H1 (cell line): ENCODE measurements around the gene FRK. TPM values are rescaled to one million over a fixed set of nuclear protein-coding genes. Genes with fewer than 3 reads are reported as not detected.

Experiments used
- CTCF ChIA-PET: fragments of 300-600 bp; sonication (Branson Sonifier 250); formaldehyde crosslinking; loops from one replicate; lab custom pipeline; 2021; ENCODE audit not compliant: partially characterized antibody; lab: Charles Lee
- POLR2A ChIA-PET: fragments of 300-600 bp; sonication (Branson Sonifier 250); formaldehyde crosslinking; loops from one replicate; lab custom pipeline; 2021; ENCODE audit warnings: inconsistent platforms; ENCODE audit not compliant: partially characterized antibody; lab: Charles Lee
- DNase-seq, 2 experiments: peaks; one replicate each; pipeline versions ENCODE4 v3.0.0 to v3.0.0-alpha.2; 2010 to 2022; ENCODE audit warnings: low spot score in 2 of 2, low read depth in 1 of 2, mixed read lengths in 1 of 2
- FAIRE-seq: peaks from 2 replicates; lab custom pipeline; 2011; peaks lifted over from hg19 to GRCh38; lab: Jason Lieb, UNC
- H2AFZ ChIP-seq: 2 replicates; pipeline ENCODE4 v1.8.1; 2012; ENCODE audit warnings: low read length, inconsistent platforms
- H2AK5ac ChIP-seq: 2 replicates; pipeline ENCODE4 v1.6.1; 2013; ENCODE audit warnings: low read depth, low read length
- H2BK120ac ChIP-seq: replicated peaks from 2 replicates; pipeline ENCODE3; 2013; ENCODE audit warnings: low read depth, low read length, inconsistent platforms
- H2BK12ac ChIP-seq: 2 replicates; pipeline ENCODE4 v1.6.1; 2013; ENCODE audit warnings: low read depth, low read length
- H2BK15ac ChIP-seq: 2 replicates; pipeline ENCODE4 v1.6.1; 2013; ENCODE audit warnings: low read length
- H2BK20ac ChIP-seq: 2 replicates; pipeline ENCODE4 v1.6.1; 2013; ENCODE audit warnings: low read length
- H2BK5ac ChIP-seq: 2 replicates; pipeline ENCODE4 v1.6.1; 2013; ENCODE audit warnings: low read depth, low read length
- H3K14ac ChIP-seq: 2 replicates; pipeline ENCODE4 v1.6.1; 2013; ENCODE audit warnings: inconsistent platforms; ENCODE audit not compliant: insufficient read length
- H3K18ac ChIP-seq: 2 replicates; pipeline ENCODE4 v1.6.1; 2013; ENCODE audit warnings: low read length; ENCODE audit errors: extremely low read depth
- H3K23ac ChIP-seq: 2 replicates; pipeline ENCODE4 v1.6.1; 2013; ENCODE audit warnings: inconsistent platforms; ENCODE audit not compliant: insufficient read length
- H3K23me2 ChIP-seq: 2 replicates; pipeline ENCODE4 v1.6.1; 2013; ENCODE audit warnings: low read depth, low read length
- H3K27ac ChIP-seq: 2 replicates; pipeline ENCODE4 v1.6.1; 2011; ENCODE audit warnings: low read depth, low read length, inconsistent platforms
- H3K27me3 ChIP-seq, 4 experiments: replicated peaks in 1 of 4; 1 replicate in 1 of 4; 2 replicates in 3 of 4; pipeline versions ENCODE4 v1.6.1 to v1.8.1; 2011 to 2013; ENCODE audit warnings: low read length in 3 of 4, mild to moderate bottlenecking in 3 of 4, inconsistent platforms in 2 of 4, mixed read lengths in 2 of 4, moderate library complexity in 1 of 4; ENCODE audit not compliant: control insufficient read depth in 3 of 4, insufficient read depth in 3 of 4; ENCODE audit errors: extremely low read depth in 1 of 4
- H3K36me3 ChIP-seq, 4 experiments: 2 replicates each; pipeline versions ENCODE4 v1.6.1 to v1.8.1; 2011 to 2013; ENCODE audit warnings: mild to moderate bottlenecking in 4 of 4, low read length in 3 of 4, moderate library complexity in 2 of 4, control low read depth in 1 of 4, inconsistent platforms in 1 of 4; ENCODE audit not compliant: insufficient read depth in 4 of 4, control insufficient read depth in 2 of 4
- H3K4ac ChIP-seq: replicated peaks from 2 replicates; pipeline ENCODE3; 2013; ENCODE audit warnings: low read length, low read depth, mixed read lengths, inconsistent platforms; ENCODE audit not compliant: insufficient read length
- H3K4me1 ChIP-seq, 4 experiments: replicated peaks in 1 of 4; 1 replicate in 1 of 4; 2 replicates in 3 of 4; pipeline versions ENCODE4 v1.6.1 to v1.8.1; 2011 to 2013; ENCODE audit warnings: low read length in 3 of 4, inconsistent platforms in 2 of 4, mixed read lengths in 1 of 4; ENCODE audit not compliant: insufficient read depth in 4 of 4, control insufficient read depth in 3 of 4
- H3K4me2 ChIP-seq, 2 experiments: 2 replicates each; pipeline versions ENCODE4 v1.6.1 to v1.8.1; 2011 to 2013; ENCODE audit warnings: low read depth in 2 of 2, low read length in 2 of 2, control low read depth in 1 of 2, inconsistent platforms in 1 of 2, mild to moderate bottlenecking in 1 of 2; ENCODE audit not compliant: insufficient read depth in 1 of 2
- H3K4me3 ChIP-seq, 4 experiments: fragments of 200-600, 300-600 bp in 1 of 4; sonication (generic), shearing (Covaris generic), sonication (Bioruptor Twin) in 1 of 4; 2 replicates each; pipeline versions ENCODE4 v1.5.1 to v1.8.1; 2011 to 2016; ENCODE audit warnings: low read length in 4 of 4, low read depth in 3 of 4, control low read depth in 2 of 4, inconsistent platforms in 2 of 4, mild to moderate bottlenecking in 2 of 4, mixed read lengths in 1 of 4, moderate library complexity in 1 of 4; ENCODE audit not compliant: insufficient read depth in 2 of 4; ENCODE audit errors: extremely low read depth in 1 of 4
- H3K56ac ChIP-seq: replicated peaks from 2 replicates; pipeline ENCODE3; 2013; ENCODE audit warnings: low read depth, mild to moderate bottlenecking, mixed read lengths, low read length, inconsistent platforms; ENCODE audit not compliant: insufficient read length
- H3K79me1 ChIP-seq: 2 replicates; pipeline ENCODE4 v1.6.1; 2013; ENCODE audit warnings: low read depth, low read length, control low read depth
- H3K79me2 ChIP-seq, 2 experiments: 2 replicates each; pipeline versions ENCODE4 v1.6.1 to v1.8.1; 2012 to 2013; ENCODE audit warnings: low read length in 2 of 2, mild to moderate bottlenecking in 2 of 2, inconsistent platforms in 1 of 2; ENCODE audit not compliant: insufficient read depth in 2 of 2, control insufficient read depth in 1 of 2
- H3K9ac ChIP-seq, 4 experiments: replicated peaks in 1 of 4; 1 replicate in 1 of 4; 2 replicates in 3 of 4; pipeline versions ENCODE4 v1.6.1 to v1.8.1; 2011 to 2013; ENCODE audit warnings: low read depth in 3 of 4, low read length in 3 of 4, control low read depth in 2 of 4, mild to moderate bottlenecking in 2 of 4, moderate library complexity in 2 of 4, inconsistent platforms in 1 of 4; ENCODE audit errors: extremely low read depth in 1 of 4
- H3K9me3 ChIP-seq, 2 experiments: 2 replicates each; pipeline versions ENCODE4 v1.6.1 to v1.8.1; 2012 to 2013; ENCODE audit warnings: mild to moderate bottlenecking in 2 of 2, moderate library complexity in 2 of 2, control low read depth in 1 of 2, inconsistent platforms in 1 of 2, low read depth in 1 of 2, low read length in 1 of 2, mixed read lengths in 1 of 2; ENCODE audit not compliant: insufficient read depth in 2 of 2
- H4K20me1 ChIP-seq, 2 experiments: replicated peaks in 1 of 2; 2 replicates each; pipeline versions ENCODE3 to v1.8.1; 2011 to 2013; ENCODE audit warnings: inconsistent platforms in 2 of 2, low read length in 2 of 2, mild to moderate bottlenecking in 1 of 2; ENCODE audit not compliant: insufficient read depth in 2 of 2, control insufficient read depth in 1 of 2
- H4K5ac ChIP-seq: 2 replicates; pipeline ENCODE4 v1.6.1; 2013; ENCODE audit warnings: low read length, low read depth, mixed read lengths, inconsistent platforms; ENCODE audit not compliant: insufficient read length
- H4K8ac ChIP-seq: 2 replicates; pipeline ENCODE4 v1.8.0; 2013; ENCODE audit warnings: mild to moderate bottlenecking, moderate library complexity, low read length, inconsistent platforms; ENCODE audit not compliant: insufficient read depth; ENCODE audit errors: extremely low read depth
- H4K91ac ChIP-seq: replicated peaks from 2 replicates; pipeline ENCODE3; 2013; ENCODE audit warnings: low read length, mixed read lengths, inconsistent platforms; ENCODE audit not compliant: insufficient read length
- ATF3 ChIP-seq: IDR thresholded peaks from 2 replicates; pipeline ENCODE4 v1.6.1; 2011; ENCODE audit warnings: low read depth, mild to moderate bottlenecking, low read length; ENCODE audit not compliant: insufficient read depth
- CBX5 ChIP-seq: fragments of 300-800, 300-1000 bp; sonication (generic); IDR thresholded peaks from 2 replicates; pipeline ENCODE4 v1.7.1; 2016; ENCODE audit warnings: antibody characterized with exemption, low read length, low read depth
- YY1 ChIP-seq: IDR thresholded peaks from 2 replicates; pipeline ENCODE4 v1.6.1; 2011; ENCODE audit warnings: low read depth, mild to moderate bottlenecking, low read length
- WGBS, 2 experiments: shearing (Covaris generic) in 1 of 2; methylation state at CpG; one replicate each; pipeline versions ENCODE4 v1.1.6 to v1.1.7; 2013 to 2015; ENCODE audit warnings: low lambda C conversion rate in 2 of 2, mixed read lengths in 2 of 2, inconsistent platforms in 1 of 2, low coverage in 1 of 2, missing lambda C conversion rate in 1 of 2; ENCODE audit not compliant: insufficient replicate concordance in 2 of 2, insufficient coverage in 1 of 2, insufficient read length in 1 of 2; ENCODE audit errors: extremely low coverage in 1 of 2, missing lambda C conversion rate in 1 of 2; 5-methylcytosine and 5-hydroxymethylcytosine counted together
- polyA plus RNA-seq, 7 experiments: library from polyadenylated mRNA; depleted of rRNA in 3 of 7; stranded (reverse) in 5 of 7; unstranded in 2 of 7; fragments of >200 nt in 5 of 7; fragments of 200-250 nt in 2 of 7; gene quantifications; 1 replicate in 5 of 7; 2 replicates in 1 of 7; 4 replicates in 1 of 7; pipeline versions ENCODE4 v1.2.1 to v1.2.3, GENCODE V29; 2011 to 2013; ENCODE audit warnings: missing spikeins in 2 of 7, mixed read lengths in 2 of 7
- total RNA-seq: library from RNA; stranded (reverse); fragmentation: NEBNext Ultra II Directional; extraction: Animal tissue kit (Norgen Biotek cat#: 25700); gene quantifications from 2 replicates; pipeline ENCODE4 v1.2.1, GENCODE V29; 2021

The FRK gene
- total and polyA plus RNA-seq, 2 of the 8 experiments (the other 6 are each of a cell fraction or from before 2014, with no cell fraction given): 0.11 to 0.24 TPM

DNA sequence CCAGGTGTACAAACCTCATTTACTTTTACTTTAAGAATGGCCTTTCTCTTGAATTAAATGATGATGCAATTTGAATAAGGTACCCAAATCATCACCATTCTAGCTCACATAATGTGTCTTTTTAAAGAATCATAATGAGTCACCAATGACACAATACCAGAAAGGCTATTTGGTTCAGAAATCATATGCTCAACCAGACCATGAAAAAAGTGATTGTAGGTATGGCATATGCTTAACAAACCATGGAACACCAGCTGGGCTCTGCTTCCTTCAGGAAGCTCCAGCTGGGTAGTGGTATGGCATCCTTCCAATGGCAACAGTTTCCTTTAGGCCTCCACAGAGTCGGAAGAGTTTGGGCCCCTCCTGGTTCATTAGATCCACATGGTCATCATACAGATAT, 128.2 kb downstream of the FRK start:
- H2BK15ac ChIP-seq: no peak overlapping the region
- POLR2A ChIA-PET: no interaction called here
- no peak for TF ChIP-seq ATF3
- no peak for TF ChIP-seq YY1
- TF ChIP-seq CBX5: no peak

More for the DNA sequence above, 128.2 kb downstream of the FRK start:
- H3K56ac ChIP-seq: no peak overlapping the region
- 79% methylated on average over 1 of the region's 1 CpG; no CpG with 5 or more reads in 1 of the 2 experiments for WGBS, 2 experiments
- H3K9me3 ChIP-seq: peaks cover 0 to 10% of the 10 kb centered on the region in 2 experiments; a peak in 1 of 4 replicates
- H4K91ac ChIP-seq: no peak overlapping the region
- no peak overlapping the region for H3K4ac ChIP-seq
- CTCF ChIA-PET: no interaction called here
- H2BK12ac ChIP-seq: no peak overlapping the region
- no peak overlapping the region for H3K4me2 ChIP-seq
- no peak overlapping the region for H4K8ac ChIP-seq
- no peaks in the 10 kb centered on the region for H3K79me2 ChIP-seq
- H3K23me2 ChIP-seq: no peaks in the 10 kb centered on the region
- FAIRE-seq (no peak), DNase-seq (no peak)
- no peaks in the 10 kb centered on the region for H3K4me1 ChIP-seq
- no peak overlapping the region for H3K23ac ChIP-seq
- H3K79me1 ChIP-seq: no peaks in the 10 kb centered on the region
- H2AK5ac ChIP-seq: no peak overlapping the region
- H2BK5ac ChIP-seq: no peak overlapping the region
- H3K18ac ChIP-seq: no peak overlapping the region
- H3K36me3 ChIP-seq: no peaks in the 10 kb centered on the region
- H4K5ac ChIP-seq: no peak overlapping the region
- no peaks in the 10 kb centered on the region for H4K20me1 ChIP-seq
- no peak overlapping the region for H2BK20ac ChIP-seq
- H3K4me3 ChIP-seq: no peak overlapping the region
- H2AFZ ChIP-seq: no peak overlapping the region
- no peak overlapping the region for H3K27ac ChIP-seq
- no peak overlapping the region for H3K9ac ChIP-seq
- H3K14ac ChIP-seq: no peak overlapping the region
- no peaks in the 10 kb centered on the region for H3K27me3 ChIP-seq
- no peak overlapping the region for H2BK120ac ChIP-seq
